T-helper 1 cell treated with Interleukin-12 subunit alpha and Interleukin-12 subunit beta and Interleukin-4 antibody, amounts not matched to agents 30 ng/mL and 1 ng/mL, for 36 hours (primary cell): Measurements from ENCODE around the gene MGAT4A. TPM values are rescaled to one million over a fixed set of nuclear protein-coding genes. Genes with fewer than 3 reads are reported as not detected.

Experiments
- intact Hi-C: fragments of 100-400 bp; cut with micrococcal nuclease; formaldehyde crosslinking; loops from one replicate; pipeline ENCODE4 v1.15.1; 2024
- total RNA-seq: library from RNA; stranded (reverse); gene quantifications from 2 replicates; pipeline ENCODE4 v1.2.3, GENCODE V29; 2022

MGAT4A gene
- total RNA-seq, 1 donor from 2014 or later, result 120 TPM

- intact Hi-C loops, result loop anchor here (10.0 kb wide), 3 partner anchors 268 to 752 kb away; partner anchors contain the start of genes EIF5B and TXNDC9
Measured at GRCh38 chr2:98732430-98733051, 1.6 kb upstream of the MGAT4A start.

DNA sequence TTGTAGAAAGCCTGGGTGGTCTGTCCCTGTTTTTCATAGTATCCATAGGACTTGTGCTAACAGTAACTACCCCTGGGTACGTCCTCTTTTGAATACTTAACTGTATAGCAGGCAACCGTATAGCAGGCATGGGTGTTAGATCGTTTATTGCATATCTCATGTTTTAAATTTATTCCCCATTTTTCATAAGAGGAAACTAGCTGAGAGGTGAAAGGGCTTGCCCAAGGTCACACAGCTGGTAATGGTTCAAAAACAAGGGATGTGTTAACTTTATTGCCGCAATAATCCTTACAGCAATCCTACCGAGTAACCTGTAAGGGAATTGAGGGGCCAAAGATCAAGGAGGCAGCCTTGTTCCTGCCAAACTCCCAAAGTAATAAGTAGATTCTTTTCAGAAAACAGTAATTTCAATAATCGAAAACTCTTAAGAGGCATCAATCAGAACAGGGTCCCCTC is 990 bp upstream of the MGAT4A start:
- intact Hi-C loops, result loop anchor here (1.0 to 10.0 kb wide), 6 partner anchors 39 to 753 kb away; partner anchors contain the start of genes EIF5B, TMEM131 and TXNDC9

GRCh38 chr2:98730707-98731040 is 258 bp downstream of the MGAT4A start:
- intact Hi-C loops, result loop anchor here (1.0 to 10.0 kb wide), 6 partner anchors 40 to 754 kb away; partner anchors contain the start of genes EIF5B, TMEM131 and TXNDC9

DNA sequence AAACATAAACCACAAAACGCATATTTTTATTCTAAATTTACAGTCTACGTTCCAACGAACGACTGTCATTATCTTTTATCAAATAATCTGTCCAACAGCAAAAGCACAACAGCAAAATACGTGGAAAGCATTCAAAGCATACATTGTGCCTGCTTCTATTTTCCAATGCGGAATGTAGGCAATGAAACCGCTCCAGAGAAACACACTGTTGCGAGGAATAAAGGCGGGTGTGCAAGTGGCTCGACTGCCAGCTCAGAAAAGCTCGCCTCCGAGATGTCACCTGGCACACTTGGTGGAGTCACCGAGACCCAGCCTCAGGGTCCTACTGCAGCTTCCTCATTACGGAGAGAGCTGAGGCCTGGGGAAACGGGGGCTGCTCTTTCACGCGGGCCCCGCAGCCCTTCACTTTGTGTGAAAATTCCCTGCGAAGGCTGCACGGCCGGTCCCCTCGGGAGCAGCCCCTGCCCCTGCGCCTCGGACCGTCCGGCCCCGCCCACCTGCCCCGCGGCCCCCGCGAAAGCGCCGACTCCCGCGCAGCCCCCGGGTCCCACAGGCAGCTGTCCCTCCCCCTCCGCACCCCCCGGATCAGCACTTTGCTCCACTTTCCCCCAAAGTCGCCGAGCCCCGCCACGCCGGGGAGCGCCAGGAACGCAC is 752 bp downstream of the MGAT4A start:
- intact Hi-C loops, result loop anchor here (2.0 to 10.0 kb wide), 5 partner anchors 41 to 755 kb away; partner anchors contain the start of genes EIF5B, TMEM131 and TXNDC9

- intact Hi-C loops, result loop anchor here (1.0 to 10.0 kb wide), 12 partner anchors 37 to 755 kb away; partner anchors contain the start of genes C2orf15, EIF5B, TMEM131 and TXNDC9
Measured at GRCh38 chr2:98729652-98730051, 1.3 kb downstream of the MGAT4A start.

DNA sequence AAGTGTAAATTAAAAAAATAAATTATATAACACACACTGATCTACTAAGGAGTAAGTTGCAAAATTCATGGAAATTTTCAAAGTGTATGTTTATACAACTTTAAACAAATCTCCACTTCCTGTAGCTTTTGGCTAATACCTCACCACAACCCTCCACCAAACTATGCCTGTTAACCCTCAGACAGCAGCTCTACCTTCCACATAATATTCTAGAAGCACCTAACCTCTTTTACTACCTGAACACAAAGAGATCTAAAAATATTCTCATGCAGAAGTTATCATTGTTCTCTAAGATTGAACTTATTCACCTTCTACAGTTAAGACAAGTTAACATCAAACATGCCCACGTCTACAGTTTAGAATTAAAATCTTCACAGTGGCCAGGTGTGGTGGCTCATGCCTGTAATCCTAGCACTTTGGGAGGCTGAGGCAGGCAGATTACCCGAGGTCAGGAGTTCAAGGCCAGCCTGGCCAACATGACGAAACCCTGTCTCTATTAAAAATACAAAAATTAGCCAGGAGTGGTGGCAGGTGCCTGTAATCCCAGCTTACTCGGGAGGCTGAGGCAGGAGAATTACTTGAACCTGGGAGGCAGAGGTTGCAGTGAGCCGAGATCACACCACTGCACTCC is 2.7 kb downstream of the MGAT4A start:
- intact Hi-C loops, result loop anchor here (2.0 to 5.0 kb wide), 5 partner anchors 35 to 451 kb away; partner anchors contain the start of gene C2orf15

DNA sequence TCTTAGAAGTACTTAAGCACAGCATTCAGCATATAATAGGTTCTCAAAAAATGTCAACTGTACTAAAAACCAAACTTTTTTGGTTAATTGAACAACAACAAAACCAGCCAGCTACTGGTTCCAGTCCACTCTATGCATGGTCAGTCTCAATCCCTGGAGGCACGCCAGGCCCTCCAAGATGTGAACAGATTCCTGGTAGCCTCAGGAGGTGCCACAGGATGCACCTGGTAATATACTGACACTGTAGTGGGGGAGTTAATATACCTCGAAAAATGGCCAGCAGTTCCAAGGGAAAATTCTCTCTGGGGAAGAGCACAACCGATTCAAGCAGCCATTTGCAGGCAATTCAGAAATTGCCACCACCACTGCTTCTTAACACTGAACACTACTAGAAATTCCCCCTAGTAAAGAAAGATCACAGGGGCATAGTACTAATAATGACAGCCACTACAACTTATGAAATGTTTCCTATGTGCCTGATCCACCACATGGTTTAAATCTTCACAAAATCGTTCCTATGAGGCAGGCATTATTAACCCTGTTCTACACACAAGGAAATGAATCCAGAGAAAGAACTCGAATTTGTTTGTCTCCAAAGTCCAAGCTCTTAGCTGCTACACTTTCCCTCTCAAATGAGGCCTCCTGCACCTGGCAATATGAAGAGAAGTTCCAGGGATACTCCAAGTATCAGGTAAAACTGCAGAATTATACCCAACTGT is 3.4 kb downstream of the MGAT4A start:
- intact Hi-C loops, result loop anchor here (2.0 to 5.0 kb wide), 6 partner anchors 15 to 451 kb away; partner anchors contain the start of gene C2orf15

- intact Hi-C loops, result loop anchor here (2.0 to 5.0 kb wide), 2 partner anchors 14 to 340 kb away; no protein-coding TSS in a partner anchor
Measured at GRCh38 chr2:98726735-98727368, 4.1 kb downstream of the MGAT4A start.

DNA sequence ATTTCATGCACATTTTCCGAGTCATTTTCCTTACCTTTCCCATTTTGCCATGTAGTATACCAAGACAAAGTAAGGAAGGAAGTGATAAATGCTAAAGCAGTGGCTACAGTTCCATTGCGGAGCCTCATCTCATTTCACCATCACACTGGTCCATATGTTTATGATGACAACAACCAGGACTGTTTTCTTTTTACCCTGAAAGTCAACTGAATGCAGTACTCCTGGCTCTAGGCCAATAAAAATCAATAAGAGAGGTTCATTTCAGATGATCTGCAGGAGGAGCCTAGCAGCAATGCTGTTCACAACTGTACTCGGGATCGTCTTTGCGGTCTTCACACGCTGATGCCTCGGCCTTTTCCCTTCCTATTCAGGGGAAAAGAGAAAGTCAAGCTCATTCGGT is 4.7 kb downstream of the MGAT4A start:
- intact Hi-C loops, result loop anchor here (2.0 to 5.0 kb wide), 2 partner anchors 13 to 341 kb away; no protein-coding TSS in a partner anchor

GRCh38 chr2:98720286-98720685 is 10.6 kb downstream of the MGAT4A start:
- intact Hi-C loops, result no loop called here

DNA sequence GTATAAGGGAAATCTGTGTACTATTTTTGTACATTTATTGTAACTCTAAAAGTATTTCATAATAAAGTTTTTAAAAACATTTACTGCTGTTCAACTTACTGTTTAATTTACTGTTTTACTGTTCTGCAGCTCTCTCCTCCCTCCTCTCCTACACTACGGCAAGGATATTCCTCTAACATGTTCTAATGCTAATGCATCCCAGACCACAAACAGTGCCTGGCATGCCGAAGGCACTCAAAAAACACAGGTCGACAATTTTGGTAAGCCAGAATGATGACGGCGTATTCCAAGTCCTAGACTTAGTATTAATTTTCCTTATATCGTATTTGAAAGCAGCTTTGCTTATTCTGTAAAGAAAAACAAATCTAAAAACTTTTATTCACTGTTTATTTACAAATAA is 13.3 kb downstream of the MGAT4A start:
- intact Hi-C loops, result no loop called here

DNA sequence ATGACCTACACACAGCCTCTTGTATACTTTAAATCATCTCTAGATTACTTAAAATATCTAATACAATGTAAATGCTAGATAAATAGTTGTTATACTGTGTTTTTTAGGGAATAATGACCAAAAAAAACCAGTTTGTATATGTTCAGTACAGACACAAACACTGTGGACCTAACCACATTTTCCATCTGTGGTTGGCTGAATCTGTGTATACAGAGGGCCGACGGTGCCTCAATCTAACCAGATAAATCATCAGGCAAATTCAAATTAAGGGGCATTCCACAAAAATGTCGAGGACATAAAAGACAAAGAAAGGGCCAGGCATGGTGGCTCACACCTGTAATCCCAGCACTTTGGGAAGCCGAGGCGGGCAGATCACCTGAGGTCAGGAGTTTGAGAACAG is 14.1 kb downstream of the MGAT4A start:
- intact Hi-C loops, result no loop called here

- intact Hi-C loops, result no loop called here
Measured at GRCh38 chr2:98715812-98716451, 15.0 kb downstream of the MGAT4A start.

GRCh38 chr2:98713332-98714015 is 17.5 kb downstream of the MGAT4A start:
- intact Hi-C loops, result loop anchor here (2.0 kb wide), 1 partner anchor 13 kb away; no protein-coding TSS in a partner anchor

- intact Hi-C loops, result loop anchor here (2.0 kb wide), 1 partner anchor 15 kb away; no protein-coding TSS in a partner anchor
Measured at GRCh38 chr2:98712145-98712544, 18.8 kb downstream of the MGAT4A start.

DNA sequence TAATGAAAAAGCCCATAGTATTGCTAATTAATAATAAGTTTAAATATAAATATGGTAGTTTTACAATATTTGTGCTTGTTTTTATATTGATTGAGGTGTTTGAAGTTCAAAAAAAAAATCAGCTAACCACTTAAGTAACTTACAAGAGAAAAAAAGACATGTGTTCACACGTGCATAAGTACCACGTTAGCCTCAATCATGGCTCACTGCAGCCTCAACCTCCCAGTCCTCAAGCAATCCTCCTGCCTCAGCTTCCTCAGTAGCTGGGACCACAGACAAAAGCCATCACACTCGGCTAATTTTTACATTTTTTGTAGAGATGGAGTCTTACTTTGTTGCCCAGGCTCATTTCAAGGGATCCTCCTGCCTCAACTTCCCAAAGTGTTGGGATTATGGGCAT is 19.4 kb downstream of the MGAT4A start:
- intact Hi-C loops, result no loop called here

- intact Hi-C loops, result no loop called here
Measured at GRCh38 chr2:98710734-98711133, 20.2 kb downstream of the MGAT4A start.

DNA sequence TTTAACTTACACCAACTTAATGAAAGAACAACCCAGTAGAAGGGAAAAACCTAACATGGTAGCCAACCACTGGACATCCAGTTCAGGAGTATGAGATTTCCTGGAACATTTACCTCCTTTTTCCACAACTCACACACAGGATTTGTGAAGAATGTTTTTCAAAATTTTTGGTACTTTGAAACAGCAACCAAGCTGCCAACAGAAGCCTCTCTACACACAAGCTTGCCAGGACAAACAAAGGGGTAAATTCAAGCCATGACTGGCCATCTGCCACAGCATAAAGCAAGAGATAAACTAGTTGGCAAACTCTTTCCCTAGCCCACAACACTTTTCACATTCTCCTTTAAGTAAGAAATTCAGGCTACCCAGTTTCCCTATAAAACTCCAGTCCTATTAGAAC is 21.4 kb downstream of the MGAT4A start:
- intact Hi-C loops, result no loop called here

- intact Hi-C loops, result no loop called here
Measured at GRCh38 chr2:98708396-98709186, 22.3 kb downstream of the MGAT4A start.
